Measurements from ENCODE around the gene DNMT3B. TPM values are rescaled to one million over a fixed set of nuclear protein-coding genes. Genes with fewer than 3 reads are reported as not detected.
A peak's percentile ranks its signal among the peaks of the same experiment; 100 is the strongest.

The DNMT3B gene
- total and polyA plus RNA-seq, 9 of the 15 experiments (the other 6 are each of a cell fraction or from before 2014, with no cell fraction given), result 9.3 to 74.8 (median 49.1) TPM

- peak; percentile 6 for TF ChIP-seq PRDM10 (IDR thresholded peaks at IDR 0.05; ENCODE audit: partially characterized antibody)
- peak; percentile 38; the same call in 1 of the 2 replicates for TF ChIP-seq ZBTB33 (CRISPR knock-in tag; IDR thresholded peaks at IDR 0.05)
- peak; percentile 47; the same call in 1 of the 2 replicates for TF ChIP-seq SMARCA4 (IDR thresholded peaks at IDR 0.05)
These were observed 3.2 kb downstream of the DNMT3B start (continued) for GRCh38 chr20:32765230-32765875.

Measured in K562 (cell line).